H1 (cell line): Measurements from ENCODE around the gene MSI2. TPM values are rescaled to one million over a fixed set of nuclear protein-coding genes. Genes with fewer than 3 reads are reported as not detected.

Experiments
- CTCF ChIA-PET: fragments of 300-600 bp; sonication (Branson Sonifier 250); formaldehyde crosslinking; loops from one replicate; lab custom pipeline; 2021; ENCODE audit not compliant: partially characterized antibody; lab: Charles Lee
- POLR2A ChIA-PET: fragments of 300-600 bp; sonication (Branson Sonifier 250); formaldehyde crosslinking; loops from one replicate; lab custom pipeline; 2021; ENCODE audit warnings: inconsistent platforms; ENCODE audit not compliant: partially characterized antibody; lab: Charles Lee
- DNase-seq, 2 experiments: peaks; one replicate each; pipeline versions ENCODE4 v3.0.0 to v3.0.0-alpha.2; 2010 to 2022; ENCODE audit warnings: low spot score in 2 of 2, low read depth in 1 of 2, mixed read lengths in 1 of 2
- FAIRE-seq: peaks from 2 replicates; lab custom pipeline; 2011; peaks lifted over from hg19 to GRCh38; lab: Jason Lieb, UNC
- H2AFZ ChIP-seq: 2 replicates; pipeline ENCODE4 v1.8.1; 2012; ENCODE audit warnings: low read length, inconsistent platforms
- H2AK5ac ChIP-seq: 2 replicates; pipeline ENCODE4 v1.6.1; 2013; ENCODE audit warnings: low read depth, low read length
- H2BK120ac ChIP-seq: replicated peaks from 2 replicates; pipeline ENCODE3; 2013; ENCODE audit warnings: low read depth, low read length, inconsistent platforms
- H2BK12ac ChIP-seq: 2 replicates; pipeline ENCODE4 v1.6.1; 2013; ENCODE audit warnings: low read depth, low read length
- H2BK15ac ChIP-seq: 2 replicates; pipeline ENCODE4 v1.6.1; 2013; ENCODE audit warnings: low read length
- H2BK20ac ChIP-seq: 2 replicates; pipeline ENCODE4 v1.6.1; 2013; ENCODE audit warnings: low read length
- H2BK5ac ChIP-seq: 2 replicates; pipeline ENCODE4 v1.6.1; 2013; ENCODE audit warnings: low read depth, low read length
- H3K14ac ChIP-seq: 2 replicates; pipeline ENCODE4 v1.6.1; 2013; ENCODE audit warnings: inconsistent platforms; ENCODE audit not compliant: insufficient read length
- H3K18ac ChIP-seq: 2 replicates; pipeline ENCODE4 v1.6.1; 2013; ENCODE audit warnings: low read length; ENCODE audit errors: extremely low read depth
- H3K23ac ChIP-seq: 2 replicates; pipeline ENCODE4 v1.6.1; 2013; ENCODE audit warnings: inconsistent platforms; ENCODE audit not compliant: insufficient read length
- H3K23me2 ChIP-seq: 2 replicates; pipeline ENCODE4 v1.6.1; 2013; ENCODE audit warnings: low read depth, low read length
- H3K27ac ChIP-seq: 2 replicates; pipeline ENCODE4 v1.6.1; 2011; ENCODE audit warnings: low read depth, low read length, inconsistent platforms
- H3K27me3 ChIP-seq, 4 experiments: replicated peaks in 1 of 4; 1 replicate in 1 of 4; 2 replicates in 3 of 4; pipeline versions ENCODE4 v1.6.1 to v1.8.1; 2011 to 2013; ENCODE audit warnings: low read length in 3 of 4, mild to moderate bottlenecking in 3 of 4, inconsistent platforms in 2 of 4, mixed read lengths in 2 of 4, moderate library complexity in 1 of 4; ENCODE audit not compliant: control insufficient read depth in 3 of 4, insufficient read depth in 3 of 4; ENCODE audit errors: extremely low read depth in 1 of 4
- H3K36me3 ChIP-seq, 4 experiments: 2 replicates each; pipeline versions ENCODE4 v1.6.1 to v1.8.1; 2011 to 2013; ENCODE audit warnings: mild to moderate bottlenecking in 4 of 4, low read length in 3 of 4, moderate library complexity in 2 of 4, control low read depth in 1 of 4, inconsistent platforms in 1 of 4; ENCODE audit not compliant: insufficient read depth in 4 of 4, control insufficient read depth in 2 of 4
- H3K4ac ChIP-seq: replicated peaks from 2 replicates; pipeline ENCODE3; 2013; ENCODE audit warnings: low read length, low read depth, mixed read lengths, inconsistent platforms; ENCODE audit not compliant: insufficient read length
- H3K4me1 ChIP-seq, 4 experiments: replicated peaks in 1 of 4; 1 replicate in 1 of 4; 2 replicates in 3 of 4; pipeline versions ENCODE4 v1.6.1 to v1.8.1; 2011 to 2013; ENCODE audit warnings: low read length in 3 of 4, inconsistent platforms in 2 of 4, mixed read lengths in 1 of 4; ENCODE audit not compliant: insufficient read depth in 4 of 4, control insufficient read depth in 3 of 4
- H3K4me2 ChIP-seq, 2 experiments: 2 replicates each; pipeline versions ENCODE4 v1.6.1 to v1.8.1; 2011 to 2013; ENCODE audit warnings: low read depth in 2 of 2, low read length in 2 of 2, control low read depth in 1 of 2, inconsistent platforms in 1 of 2, mild to moderate bottlenecking in 1 of 2; ENCODE audit not compliant: insufficient read depth in 1 of 2
- H3K4me3 ChIP-seq, 4 experiments: fragments of 200-600, 300-600 bp in 1 of 4; sonication (generic), shearing (Covaris generic), sonication (Bioruptor Twin) in 1 of 4; 2 replicates each; pipeline versions ENCODE4 v1.5.1 to v1.8.1; 2011 to 2016; ENCODE audit warnings: low read length in 4 of 4, low read depth in 3 of 4, control low read depth in 2 of 4, inconsistent platforms in 2 of 4, mild to moderate bottlenecking in 2 of 4, mixed read lengths in 1 of 4, moderate library complexity in 1 of 4; ENCODE audit not compliant: insufficient read depth in 2 of 4; ENCODE audit errors: extremely low read depth in 1 of 4
- H3K56ac ChIP-seq: replicated peaks from 2 replicates; pipeline ENCODE3; 2013; ENCODE audit warnings: low read depth, mild to moderate bottlenecking, mixed read lengths, low read length, inconsistent platforms; ENCODE audit not compliant: insufficient read length
- H3K79me1 ChIP-seq: 2 replicates; pipeline ENCODE4 v1.6.1; 2013; ENCODE audit warnings: low read depth, low read length, control low read depth
- H3K79me2 ChIP-seq, 2 experiments: 2 replicates each; pipeline versions ENCODE4 v1.6.1 to v1.8.1; 2012 to 2013; ENCODE audit warnings: low read length in 2 of 2, mild to moderate bottlenecking in 2 of 2, inconsistent platforms in 1 of 2; ENCODE audit not compliant: insufficient read depth in 2 of 2, control insufficient read depth in 1 of 2
- H3K9ac ChIP-seq, 4 experiments: replicated peaks in 1 of 4; 1 replicate in 1 of 4; 2 replicates in 3 of 4; pipeline versions ENCODE4 v1.6.1 to v1.8.1; 2011 to 2013; ENCODE audit warnings: low read depth in 3 of 4, low read length in 3 of 4, control low read depth in 2 of 4, mild to moderate bottlenecking in 2 of 4, moderate library complexity in 2 of 4, inconsistent platforms in 1 of 4; ENCODE audit errors: extremely low read depth in 1 of 4
- H3K9me3 ChIP-seq, 2 experiments: 2 replicates each; pipeline versions ENCODE4 v1.6.1 to v1.8.1; 2012 to 2013; ENCODE audit warnings: mild to moderate bottlenecking in 2 of 2, moderate library complexity in 2 of 2, control low read depth in 1 of 2, inconsistent platforms in 1 of 2, low read depth in 1 of 2, low read length in 1 of 2, mixed read lengths in 1 of 2; ENCODE audit not compliant: insufficient read depth in 2 of 2
- H4K20me1 ChIP-seq, 2 experiments: replicated peaks in 1 of 2; 2 replicates each; pipeline versions ENCODE3 to v1.8.1; 2011 to 2013; ENCODE audit warnings: inconsistent platforms in 2 of 2, low read length in 2 of 2, mild to moderate bottlenecking in 1 of 2; ENCODE audit not compliant: insufficient read depth in 2 of 2, control insufficient read depth in 1 of 2
- H4K5ac ChIP-seq: 2 replicates; pipeline ENCODE4 v1.6.1; 2013; ENCODE audit warnings: low read length, low read depth, mixed read lengths, inconsistent platforms; ENCODE audit not compliant: insufficient read length
- H4K8ac ChIP-seq: 2 replicates; pipeline ENCODE4 v1.8.0; 2013; ENCODE audit warnings: mild to moderate bottlenecking, moderate library complexity, low read length, inconsistent platforms; ENCODE audit not compliant: insufficient read depth; ENCODE audit errors: extremely low read depth
- H4K91ac ChIP-seq: replicated peaks from 2 replicates; pipeline ENCODE3; 2013; ENCODE audit warnings: low read length, mixed read lengths, inconsistent platforms; ENCODE audit not compliant: insufficient read length
- ATF2 ChIP-seq: IDR thresholded peaks from 2 replicates; pipeline ENCODE4 v1.6.1; 2012; ENCODE audit warnings: low read length, inconsistent platforms
- BACH1 ChIP-seq: IDR thresholded peaks from 2 replicates; pipeline ENCODE4 v1.6.1; 2012; ENCODE audit warnings: low read length, improper control_type of control experiment
- CEBPB ChIP-seq: IDR thresholded peaks from 2 replicates; pipeline ENCODE4 v1.6.1; 2012; ENCODE audit warnings: low read depth, low read length
- FOSL1 ChIP-seq: IDR thresholded peaks from 2 replicates; pipeline ENCODE4 v1.6.1; 2011; ENCODE audit warnings: mild to moderate bottlenecking, low read depth, low read length, moderate library complexity; ENCODE audit not compliant: insufficient read depth
- HDAC2 ChIP-seq, 2 experiments: fragments of 300-600 bp in 1 of 2; sonication (generic) in 1 of 2; IDR thresholded peaks; 2 replicates each; pipeline ENCODE4 v1.6.1; 2011 to 2012; ENCODE audit warnings: low read depth in 2 of 2, low read length in 2 of 2, mild to moderate bottlenecking in 2 of 2, moderate library complexity in 2 of 2, borderline replicate concordance in 1 of 2, inconsistent platforms in 1 of 2
- JUN ChIP-seq: IDR thresholded peaks from 2 replicates; pipeline ENCODE4 v1.6.1; 2011; ENCODE audit warnings: low read depth, mild to moderate bottlenecking, improper control_type of control experiment, low read length
- RAD21 ChIP-seq, 2 experiments: IDR thresholded peaks in 1 of 2; conservative IDR thresholded peaks in 1 of 2; 2 replicates each; pipeline ENCODE4 v1.6.1; 2011; ENCODE audit warnings: low read depth in 2 of 2, low read length in 2 of 2, improper control_type of control experiment in 1 of 2, inconsistent platforms in 1 of 2, mild to moderate bottlenecking in 1 of 2, moderate library complexity in 1 of 2
- RNF2 ChIP-seq: fragments of 200-900, 300-1000 bp; sonication (generic); IDR thresholded peaks from 2 replicates; pipeline ENCODE4 v1.7.1; 2016; ENCODE audit warnings: borderline replicate concordance, low read depth, mild to moderate bottlenecking, antibody characterized with exemption, low read length; ENCODE audit not compliant: poor library complexity, severe bottlenecking; ENCODE audit errors: missing control alignments
- SRF ChIP-seq: IDR thresholded peaks from 2 replicates; pipeline ENCODE4 v1.6.1; 2011; ENCODE audit warnings: mild to moderate bottlenecking, low read depth, low read length, moderate library complexity
- TBP ChIP-seq: IDR thresholded peaks from 2 replicates; pipeline ENCODE4 v1.6.1; 2011; ENCODE audit warnings: low read depth, low read length, improper control_type of control experiment
- whole genome bisulfite sequencing, 2 experiments: shearing (Covaris generic) in 1 of 2; methylation state at CpG; one replicate each; pipeline versions ENCODE4 v1.1.6 to v1.1.7; 2013 to 2015; ENCODE audit warnings: low lambda C conversion rate in 2 of 2, mixed read lengths in 2 of 2, inconsistent platforms in 1 of 2, low coverage in 1 of 2, missing lambda C conversion rate in 1 of 2; ENCODE audit not compliant: insufficient replicate concordance in 2 of 2, insufficient coverage in 1 of 2, insufficient read length in 1 of 2; ENCODE audit errors: extremely low coverage in 1 of 2, missing lambda C conversion rate in 1 of 2; 5-methylcytosine and 5-hydroxymethylcytosine counted together
- polyA plus RNA-seq, 7 experiments: library from polyadenylated mRNA; depleted of rRNA in 3 of 7; stranded (reverse) in 5 of 7; unstranded in 2 of 7; fragments of >200 nt in 5 of 7; fragments of 200-250 nt in 2 of 7; gene quantifications; 1 replicate in 5 of 7; 2 replicates in 1 of 7; 4 replicates in 1 of 7; pipeline versions ENCODE4 v1.2.1 to v1.2.3, GENCODE V29; 2011 to 2013; ENCODE audit warnings: missing spikeins in 2 of 7, mixed read lengths in 2 of 7
- total RNA-seq: library from RNA; stranded (reverse); fragmentation: NEBNext Ultra II Directional; extraction: Animal tissue kit (Norgen Biotek cat#: 25700); gene quantifications from 2 replicates; pipeline ENCODE4 v1.2.1, GENCODE V29; 2021

MSI2 gene
- total and polyA plus RNA-seq, 2 of the 8 experiments (the other 6 are each of a cell fraction or from before 2014, with no cell fraction given) = 36.7 to 80.6 TPM

GRCh38 chr17:57730026-57730701 is 473.8 kb downstream of the MSI2 start:
- no peak overlapping the region for H2BK12ac ChIP-seq
- no peak overlapping the region for H3K4ac ChIP-seq
- H3K27me3 ChIP-seq = no peaks in the 10 kb centered on the region; a peak in 1 of 7 replicates
- H2AK5ac ChIP-seq = no peak overlapping the region
- no peak overlapping the region for H3K18ac ChIP-seq
- CTCF ChIA-PET = interaction anchor here (1.1 kb wide), 1 partner anchor 13 kb away, joined by 4 read pairs; no protein-coding TSS in a partner anchor
- 97% methylated on average over 2 of the region's 3 CpGs; no CpG with 5 or more reads in 1 of the 2 experiments for WGBS, 2 experiments
- H2BK20ac ChIP-seq = no peak overlapping the region
- no peak overlapping the region for H3K4me2 ChIP-seq
- H3K4me3 ChIP-seq = no peak overlapping the region
- FAIRE-seq (no peak), DNase-seq (no peak)
- H3K79me2 ChIP-seq = no peaks in the 10 kb centered on the region
- no peaks in the 10 kb centered on the region for H3K79me1 ChIP-seq
- no peak overlapping the region for H2BK5ac ChIP-seq
- H3K23me2 ChIP-seq = no peaks in the 10 kb centered on the region
- H4K91ac ChIP-seq = no peak overlapping the region
- no peak overlapping the region for H3K14ac ChIP-seq
- H3K23ac ChIP-seq = no peak overlapping the region
- no peak overlapping the region for H3K27ac ChIP-seq
- no peak overlapping the region for H2BK15ac ChIP-seq
- POLR2A ChIA-PET = no interaction called here
- no peak overlapping the region for H2BK120ac ChIP-seq
- H4K20me1 ChIP-seq = no peaks in the 10 kb centered on the region
- H3K4me1 ChIP-seq = no peaks in the 10 kb centered on the region; a peak in 1 of 7 replicates
- no peak overlapping the region for H3K56ac ChIP-seq
- H3K9me3 ChIP-seq = no peaks in the 10 kb centered on the region
- no peak overlapping the region for H4K8ac ChIP-seq
- no peak overlapping the region for H3K9ac ChIP-seq
- H3K36me3 ChIP-seq = no peaks in the 10 kb centered on the region
- H2AFZ ChIP-seq = no peak overlapping the region
- no peak overlapping the region for H4K5ac ChIP-seq
- TF ChIP-seq JUN (no peak), FOSL1 (no peak), HDAC2 (IDR thresholded peaks at IDR 0.05; ENCODE audit: borderline replicate concordance in 1 of 2, low read depth in 2 of 2, low read length in 2 of 2) (no peak), RAD21 (IDR thresholded peaks at IDR 0.05 in 1 of 2, conservative IDR thresholded peaks at IDR 0.05 in 1 of 2; ENCODE audit: low read depth in 2 of 2, low read length in 2 of 2) (no peak), RNF2 (no peak), CEBPB (no peak), ATF2 (no peak), SRF (no peak), TBP (no peak), BACH1 (no peak)
